ENCODE data around the gene FARP1. TPM values are rescaled to one million over a fixed set of nuclear protein-coding genes. Genes with fewer than 3 reads are reported as not detected.

Gene FARP1
- total RNA-seq, 1 donor from 2014 or later = 110 TPM

GRCh38 chr13:98222816-98223215 is 79.9 kb downstream of the FARP1 start:
- TF ChIP-seq CTCF (IDR thresholded peaks at IDR 0.05) = no peak
- Histone ChIP-seq H3K27ac (no peak overlapping the region), H3K4me3 (no peak overlapping the region), H3K36me3 (no peaks in the 10 kb centered on the region), H3K4me1 (peaks cover 27% of the 10 kb centered on the region), H3K9me3 (no peaks in the 10 kb centered on the region), H3K27me3 (ENCODE audit: low read depth) (no peaks in the 10 kb centered on the region)
- ATAC-seq (no peak), DNase-seq (no peak)
- intact Hi-C loops (cut with DNase I) = no loop called here

GRCh38 chr13:98223741-98224140 is 80.8 kb downstream of the FARP1 start:
- H3K4me3 ChIP-seq = no peak overlapping the region
- TF ChIP-seq CTCF (IDR thresholded peaks at IDR 0.05) = no peak
- H3K27me3 ChIP-seq (ENCODE audit: low read depth) = no peaks in the 10 kb centered on the region
- ATAC-seq (no peak), DNase-seq (no peak)
- no peaks in the 10 kb centered on the region for H3K9me3 ChIP-seq
- no peaks in the 10 kb centered on the region for H3K36me3 ChIP-seq
- intact Hi-C loops (cut with DNase I) = no loop called here
- peaks cover 27% of the 10 kb centered on the region for H3K4me1 ChIP-seq
- no peak overlapping the region for H3K27ac ChIP-seq

GRCh38 chr13:98224557-98224956 is 81.7 kb downstream of the FARP1 start:
- no peak for TF ChIP-seq CTCF (IDR thresholded peaks at IDR 0.05)
- Histone ChIP-seq H3K4me3 (no peak overlapping the region), H3K4me1 (peaks cover 27% of the 10 kb centered on the region), H3K27ac (no peak overlapping the region), H3K9me3 (no peaks in the 10 kb centered on the region), H3K27me3 (ENCODE audit: low read depth) (no peaks in the 10 kb centered on the region), H3K36me3 (no peaks in the 10 kb centered on the region)
- ATAC-seq (no peak), DNase-seq (no peak)
- intact Hi-C loops (cut with DNase I) = no loop called here

- no peak overlapping the region for H3K27ac ChIP-seq
- no peaks in the 10 kb centered on the region for H3K9me3 ChIP-seq
- H3K4me3 ChIP-seq = no peak overlapping the region
- H3K27me3 ChIP-seq (ENCODE audit: low read depth) = no peaks in the 10 kb centered on the region
- H3K36me3 ChIP-seq = no peaks in the 10 kb centered on the region
- ATAC-seq = no peak
- intact Hi-C loops (cut with DNase I) = no loop called here
- TF ChIP-seq CTCF (IDR thresholded peaks at IDR 0.05) = no peak
- no peak for DNase-seq
- peaks cover 22% of the 10 kb centered on the region for H3K4me1 ChIP-seq
These were observed 82.4 kb downstream of the FARP1 start for GRCh38 chr13:98225036-98225940.

GRCh38 chr13:98226496-98226895 is 83.6 kb downstream of the FARP1 start:
- Histone ChIP-seq H3K9me3 (no peaks in the 10 kb centered on the region), H3K4me3 (no peak overlapping the region), H3K27me3 (ENCODE audit: low read depth) (no peaks in the 10 kb centered on the region), H3K4me1 (peaks cover 10% of the 10 kb centered on the region), H3K36me3 (no peaks in the 10 kb centered on the region), H3K27ac (no peak overlapping the region)
- DNase-seq = no peak
- TF ChIP-seq CTCF (IDR thresholded peaks at IDR 0.05) = no peak
- ATAC-seq = no peak
- intact Hi-C loops (cut with DNase I) = no loop called here

All from lower lobe of right lung (tissue), 2 donors.